Skeletal muscle tissue (tissue), 4 donors: ENCODE data around the gene TMEM223. TPM values are rescaled to one million over a fixed set of nuclear protein-coding genes. Genes with fewer than 3 reads are reported as not detected.
"Not testable (repeated sequence)": the region's sequence is repeated elsewhere in the genome, so short reads cannot be mapped to it uniquely, and the experiment has no call there.

Source experiments
- H3K27ac ChIP-seq: one replicate; pipeline ENCODE4 v1.7.0; 2013; ENCODE audit warnings: mild to moderate bottlenecking, low read depth, low read length, inconsistent platforms
- H3K27me3 ChIP-seq, 3 donors: one replicate each; pipeline ENCODE4 v1.7.0; 2013; ENCODE audit warnings: low read length in 3 of 3; ENCODE audit not compliant: control insufficient read depth in 3 of 3, insufficient read depth in 3 of 3
- H3K36me3 ChIP-seq, 3 donors: one replicate each; pipeline ENCODE4 v1.7.0; 2013; ENCODE audit warnings: low read length in 3 of 3; ENCODE audit not compliant: control insufficient read depth in 3 of 3, insufficient read depth in 3 of 3
- H3K4me1 ChIP-seq, 3 donors: one replicate each; pipeline ENCODE4 v1.7.0; 2013; ENCODE audit warnings: low read length in 3 of 3, mild to moderate bottlenecking in 3 of 3; ENCODE audit not compliant: control insufficient read depth in 3 of 3, insufficient read depth in 3 of 3
- H3K4me3 ChIP-seq, 3 donors: one replicate each; pipeline ENCODE4 v1.7.0; 2013; ENCODE audit warnings: low read length in 3 of 3
- H3K9ac ChIP-seq, 3 donors: one replicate each; pipeline ENCODE4 v1.7.0; 2013; ENCODE audit warnings: low read length in 3 of 3, mild to moderate bottlenecking in 3 of 3, moderate library complexity in 2 of 3, low read depth in 1 of 3
- H3K9me3 ChIP-seq, 3 donors: one replicate each; pipeline ENCODE4 v1.7.0; 2013; ENCODE audit warnings: low read length in 3 of 3; ENCODE audit not compliant: control insufficient read depth in 3 of 3
- total RNA-seq: library from RNA; depleted of rRNA; stranded (reverse); fragments of >200 nt; gene quantifications from one replicate; pipeline ENCODE4 v1.2.3, GENCODE V29; 2014
- donor health status: Osteomylitis.

TMEM223 gene
- total RNA-seq: 20.9 TPM

DNA sequence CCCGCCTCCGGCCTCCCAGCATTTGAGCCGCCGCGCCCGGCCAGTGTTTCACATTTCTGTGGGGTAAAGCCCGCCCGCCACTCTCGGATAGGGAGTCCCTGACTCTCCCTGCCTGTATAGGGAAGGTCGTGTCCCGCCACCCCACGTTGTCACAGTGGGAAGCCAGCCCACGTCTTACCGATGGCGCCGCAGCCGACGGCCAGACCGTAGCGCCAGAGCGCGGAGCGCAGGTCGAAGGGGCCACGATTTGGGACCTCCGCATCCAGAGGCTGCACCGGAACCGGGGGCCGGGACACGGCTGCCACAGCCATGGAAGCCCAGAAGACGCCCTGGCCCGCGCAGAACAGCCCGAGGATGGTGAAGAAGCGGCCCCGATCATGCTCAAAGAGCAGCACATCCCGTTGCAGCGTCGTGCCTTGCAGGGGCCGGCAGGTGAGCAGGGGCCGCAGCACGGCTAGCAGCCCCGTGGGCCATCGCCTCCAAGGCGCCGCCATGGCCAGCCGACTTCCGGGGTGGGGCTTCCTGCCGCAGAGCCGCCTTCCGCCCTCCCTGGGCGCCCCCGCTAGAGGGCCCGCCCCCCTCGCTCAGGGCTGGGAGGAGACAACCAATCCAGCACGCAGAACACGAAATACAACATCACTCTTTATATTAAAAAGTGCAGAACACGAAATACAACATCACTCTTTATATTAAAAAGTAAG is at the start of gene TMEM223:
Gene TMEM223 (minus strand): TSS at position 506 of the 701 bp plus-strand sequence. CDS start 12 bp downstream, at position 494.
- H3K9ac ChIP-seq: peak within 1 kb of the TSS; percentile 85 to 97 (median 87)
- H3K27ac ChIP-seq: peak within 1 kb of the TSS; percentile 75
- peaks cover 29 to 52% (median 36%) of the 10 kb centered on the region in 3 donors for H3K4me1 ChIP-seq
- H3K36me3 ChIP-seq: peaks cover 49 to 57% (median 54%) of the 10 kb centered on the region in 3 donors
- H3K4me3 ChIP-seq: peak within 1 kb of the TSS; percentile 85 to 94 (median 91)
- H3K27me3 ChIP-seq: no peaks in the 10 kb centered on the region
- no peaks in the 10 kb centered on the region for H3K9me3 ChIP-seq

- H3K4me3 ChIP-seq: peak overlapping the region; percentile 69 to 97 (median 97)
Measured at GRCh38 chr11:62840721-62841360, 49.0 kb upstream of the TMEM223 start.

DNA sequence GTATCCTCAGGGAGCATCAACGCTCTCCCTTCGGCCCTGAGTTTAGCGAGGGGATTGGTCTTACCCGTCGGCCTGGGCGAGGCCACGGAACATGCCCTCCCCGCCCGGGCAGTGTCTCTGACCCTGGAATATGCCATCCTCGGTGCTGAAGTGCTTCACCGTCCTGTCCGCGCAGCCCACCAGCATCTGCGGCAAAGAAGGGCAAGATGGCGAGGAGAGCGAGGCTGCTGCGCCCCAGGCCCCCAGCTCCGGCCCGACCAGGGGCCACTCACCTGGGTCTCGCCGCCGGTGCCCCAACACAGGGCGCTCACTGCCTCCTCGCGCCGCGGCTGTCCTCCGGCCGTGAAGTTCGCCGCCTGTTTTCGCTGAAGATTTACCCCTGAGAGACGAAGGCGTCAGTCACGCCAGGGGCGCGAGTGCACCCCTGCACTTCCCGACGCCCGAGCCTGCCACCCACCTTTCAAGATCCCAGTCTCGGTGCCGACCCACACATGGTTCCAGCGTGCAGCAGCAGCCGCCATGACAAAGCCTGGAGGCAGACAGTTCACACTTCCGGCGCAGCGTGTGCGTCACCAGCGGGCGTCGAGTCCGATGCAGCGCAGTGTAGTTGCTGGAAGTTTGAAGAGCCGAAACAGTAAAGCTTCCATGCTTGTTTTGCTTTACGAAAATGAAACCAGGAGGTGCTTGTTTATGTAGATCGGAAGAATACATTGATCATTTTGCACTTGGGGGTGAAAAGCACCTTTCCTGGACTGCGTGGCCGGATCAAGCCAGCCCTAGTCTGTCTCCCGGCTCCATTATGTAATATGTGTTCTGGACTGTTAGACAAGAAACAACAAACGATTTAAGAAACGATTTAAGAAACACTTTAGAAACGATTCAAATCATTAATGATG is 47.5 kb upstream of the TMEM223 start, which contains the start of gene WDR74:
Gene WDR74 (minus strand): TSS at position 541 of the 896 bp plus-strand sequence. CDS start 20 bp downstream, at position 521.
- Histone ChIP-seq H3K27me3 (no peaks in the 10 kb centered on the region), H3K4me1 (peaks cover 12 to 30% (median 21%) of the 10 kb centered on the region in 3 donors), H3K9ac (peak within 1 kb of the TSS; percentile 89 to 99 (median 98)), H3K9me3 (no peaks in the 10 kb centered on the region), H3K36me3 (peaks cover 22 to 24% (median 23%) of the 10 kb centered on the region in 3 donors), H3K27ac (peak within 1 kb of the TSS; percentile 98), H3K4me3 (peak within 1 kb of the TSS; percentile 96 to 97 (median 97))

More at GRCh38 chr11:62840721-62841360, 49.0 kb upstream of the TMEM223 start:
- peak overlapping the region; percentile 79 to 99 (median 89) for H3K9ac ChIP-seq
- not testable (repeated sequence) for H3K27me3 ChIP-seq, H3K9me3 ChIP-seq
- peaks cover 12 to 26% (median 21%) of the 10 kb centered on the region in 3 donors for H3K4me1 ChIP-seq
- H3K36me3 ChIP-seq: peaks cover 6 to 10% (median 7%) of the 10 kb centered on the region in 3 donors
- peak overlapping the region; percentile 98 for H3K27ac ChIP-seq

DNA sequence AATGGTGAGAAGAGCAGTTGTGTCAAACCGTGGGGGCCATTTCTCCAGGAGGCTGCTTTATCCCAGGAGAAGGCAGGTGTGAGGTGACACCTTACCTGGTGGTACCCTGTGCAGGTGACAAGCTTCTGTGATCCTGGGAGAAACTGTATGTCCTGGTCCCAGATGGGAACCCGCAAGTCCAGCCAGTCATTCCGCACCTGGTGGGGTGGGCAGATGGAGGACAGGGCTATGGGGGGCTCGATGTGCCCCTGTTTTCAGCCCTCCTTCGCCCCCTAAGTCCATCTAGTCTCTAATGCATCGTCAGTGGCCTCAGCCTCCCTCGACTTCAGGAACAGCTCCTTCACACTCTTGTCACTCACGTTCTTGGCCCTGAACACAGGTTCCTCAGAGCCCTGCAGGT is 43.5 kb upstream of the TMEM223 start:
- Histone ChIP-seq H3K4me3 (no peak overlapping the region), H3K4me1 (peaks cover 30 to 46% (median 33%) of the 10 kb centered on the region in 3 donors), H3K27ac (no peak overlapping the region), H3K9ac (no peak overlapping the region), H3K36me3 (peaks cover 28 to 32% (median 32%) of the 10 kb centered on the region in 3 donors), H3K9me3 (no peaks in the 10 kb centered on the region), H3K27me3 (no peaks in the 10 kb centered on the region)

GRCh38 chr11:62832336-62833234 is 40.8 kb upstream of the TMEM223 start, which contains the start of gene TEX54:
Gene TEX54, minus strand, starts transcription at chr11:62832841.
- H3K9me3 ChIP-seq: no peaks in the 10 kb centered on the region
- peaks cover 28 to 38% (median 35%) of the 10 kb centered on the region in 3 donors for H3K36me3 ChIP-seq
- H3K27ac ChIP-seq: peak within 1 kb of the TSS; percentile 98
- H3K9ac ChIP-seq: peak within 1 kb of the TSS; percentile 95 to 97 (median 96)
- H3K4me3 ChIP-seq: peak within 1 kb of the TSS; percentile 63 to 91 (median 88)
- H3K4me1 ChIP-seq: peaks cover 26 to 38% (median 35%) of the 10 kb centered on the region in 3 donors
- H3K27me3 ChIP-seq: no peaks in the 10 kb centered on the region

GRCh38 chr11:62831520-62832335 is 39.9 kb upstream of the TMEM223 start, which contains the start of gene STX5:
Gene STX5, minus strand, starts transcription at chr11:62832051. Its CDS starts 808 bp downstream, at chr11:62831243.
- peak within 1 kb of the TSS; percentile 63 to 91 (median 88) for H3K4me3 ChIP-seq
- H3K36me3 ChIP-seq: peaks cover 36 to 44% (median 44%) of the 10 kb centered on the region in 3 donors
- no peaks in the 10 kb centered on the region for H3K27me3 ChIP-seq
- H3K4me1 ChIP-seq: peaks cover 24 to 36% (median 35%) of the 10 kb centered on the region in 3 donors
- H3K9ac ChIP-seq: peak within 1 kb of the TSS; percentile 95 to 97 (median 96)
- H3K9me3 ChIP-seq: no peaks in the 10 kb centered on the region
- H3K27ac ChIP-seq: peak within 1 kb of the TSS; percentile 98

DNA sequence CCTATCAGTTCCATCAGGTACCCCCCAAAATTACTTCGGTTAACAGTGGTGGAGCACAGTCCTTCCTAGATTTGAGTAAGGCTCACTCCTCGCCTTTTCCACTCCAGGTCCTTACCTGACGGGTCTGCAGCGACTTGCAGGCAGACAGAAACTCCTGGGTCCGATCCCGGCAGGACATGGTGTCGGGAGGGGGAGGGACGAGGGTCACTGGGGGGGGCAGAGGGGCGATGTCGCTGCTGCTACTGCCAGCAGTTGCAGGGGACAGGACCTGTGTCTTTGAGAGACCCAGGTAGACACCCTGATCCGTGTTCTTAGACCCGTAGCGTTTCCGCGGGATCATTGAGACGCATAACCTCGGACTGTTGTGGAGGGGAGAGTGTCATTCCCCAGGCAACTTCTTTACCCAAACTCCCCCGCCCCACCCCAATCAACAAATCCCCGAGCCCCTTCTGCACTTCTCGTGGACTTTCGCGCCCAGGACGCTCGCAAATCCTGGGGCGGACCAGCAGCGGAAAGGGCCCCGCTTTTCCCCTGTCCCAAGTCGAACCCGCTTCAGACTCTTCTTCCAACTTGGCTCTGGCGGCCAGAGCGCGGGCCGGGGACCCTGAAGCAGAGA is 39.2 kb upstream of the TMEM223 start:
- H3K9me3 ChIP-seq: no peaks in the 10 kb centered on the region
- H3K4me1 ChIP-seq: peaks cover 24 to 36% (median 35%) of the 10 kb centered on the region in 3 donors
- peak overlapping the region; percentile 63 to 91 (median 88) for H3K4me3 ChIP-seq
- H3K27ac ChIP-seq: peak overlapping the region; percentile 98
- peak overlapping the region; percentile 92 to 97 (median 96) for H3K9ac ChIP-seq
- no peaks in the 10 kb centered on the region for H3K27me3 ChIP-seq
- peaks cover 31 to 40% (median 39%) of the 10 kb centered on the region in 3 donors for H3K36me3 ChIP-seq

DNA sequence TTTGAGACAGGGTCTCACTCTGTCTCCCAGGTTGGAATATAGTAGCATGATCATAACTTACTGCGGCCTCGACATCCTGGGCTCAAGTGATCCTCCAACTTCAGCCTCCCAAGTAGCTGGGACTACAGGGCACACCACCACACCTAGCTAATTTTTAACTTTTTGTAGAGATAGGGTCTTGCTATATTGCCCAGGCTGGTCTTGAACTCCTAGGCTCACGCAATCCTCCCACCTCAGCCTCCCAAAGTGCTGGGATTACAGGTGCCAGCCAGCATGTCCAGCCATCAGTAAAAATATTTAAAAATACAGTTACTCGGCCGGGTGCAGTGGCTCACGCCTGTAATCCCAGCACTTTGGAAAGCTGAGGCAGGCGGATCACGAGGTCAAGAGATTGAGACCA is 36.3 kb upstream of the TMEM223 start:
- H3K9me3 ChIP-seq, H3K4me3 ChIP-seq, H3K27me3 ChIP-seq, H3K9ac ChIP-seq, H3K27ac ChIP-seq: not testable (repeated sequence)
- Histone ChIP-seq H3K4me1 (peaks cover 19 to 25% (median 23%) of the 10 kb centered on the region in 3 donors), H3K36me3 (peaks cover 35 to 42% (median 41%) of the 10 kb centered on the region in 3 donors)
